ENCODE data around the gene RELN.

DNA sequence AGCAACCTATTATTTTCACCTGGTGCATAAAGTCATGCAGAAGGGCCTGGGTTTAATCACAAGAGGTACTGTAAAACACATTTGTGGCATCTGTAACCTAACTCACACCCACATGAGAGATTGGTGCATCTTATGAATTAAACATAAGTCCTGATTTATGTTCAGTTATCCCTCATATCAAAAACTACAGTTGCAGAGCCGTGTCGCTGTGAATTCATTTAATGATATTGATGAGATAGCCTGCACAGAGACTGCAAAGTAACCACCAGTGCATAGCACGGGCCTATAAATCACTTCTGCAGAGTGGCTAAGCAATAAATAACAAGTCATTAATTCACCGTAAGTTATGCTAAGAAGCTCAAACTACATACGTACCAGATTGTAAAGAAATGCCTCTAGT lies 178.2 kb downstream of the RELN start:
- TF ChIP-seq SUZ12 (IDR thresholded peaks at IDR 0.05) (no peak), L3MBTL2 (conservative IDR thresholded peaks at IDR 0.05) (no peak), SP1 (IDR thresholded peaks at IDR 0.05) (no peak), ELF4 (IDR thresholded peaks at IDR 0.05) (no peak), ZNF384 (IDR thresholded peaks at IDR 0.05) (no peak), BHLHE40 (IDR thresholded peaks at IDR 0.05; ENCODE audit: borderline replicate concordance) (no peak), CTBP1 (IDR thresholded peaks at IDR 0.05; ENCODE audit: borderline replicate concordance) (no peak), FOXA1 (IDR thresholded peaks at IDR 0.05) (no peak), FOXK2 (IDR thresholded peaks at IDR 0.05) (no peak), NFRKB (IDR thresholded peaks at IDR 0.05) (no peak), TARDBP (IDR thresholded peaks at IDR 0.05) (no peak), PKNOX1 (IDR thresholded peaks at IDR 0.05) (no peak), FOXM1 (IDR thresholded peaks at IDR 0.05; ENCODE audit: borderline replicate concordance) (no peak)

All from HEK293T (cell line).